GM21381 (cell line): ENCODE results near the gene DNAJC7.
"Not testable (repeated sequence)": the region's sequence is repeated elsewhere in the genome, so short reads cannot be mapped to it uniquely, and the experiment has no call there.

Source experiments
- ATAC-seq: cut with Tn5 transposase; IDR thresholded peaks from one replicate; pipeline ENCODE4 v1.9.1; 2021; ENCODE audit warnings: mild to moderate bottlenecking, moderate library complexity; ENCODE audit not compliant: unreplicated experiment

DNAJC7 gene

DNA sequence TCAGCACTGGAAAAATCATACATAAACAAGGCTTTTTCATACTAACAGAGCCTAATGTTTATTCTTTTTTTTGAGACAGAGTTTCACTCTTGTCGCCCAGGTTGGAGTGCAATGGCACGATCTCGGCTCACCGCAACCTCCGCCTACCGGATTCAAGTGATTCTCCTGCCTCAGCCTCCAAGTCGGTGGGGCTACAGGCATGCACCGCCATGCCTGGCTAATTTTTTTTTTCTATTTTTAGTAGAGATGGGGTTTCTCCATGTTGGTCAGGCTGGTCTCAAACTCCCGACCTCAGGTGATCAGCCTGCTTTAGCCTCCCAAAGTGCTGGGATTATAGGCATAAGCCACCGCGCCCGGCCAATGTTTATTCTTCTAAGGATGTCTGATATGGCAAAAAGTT lies 3.5 kb downstream of the DNAJC7 start:
- not testable (repeated sequence) for ATAC-seq

DNA sequence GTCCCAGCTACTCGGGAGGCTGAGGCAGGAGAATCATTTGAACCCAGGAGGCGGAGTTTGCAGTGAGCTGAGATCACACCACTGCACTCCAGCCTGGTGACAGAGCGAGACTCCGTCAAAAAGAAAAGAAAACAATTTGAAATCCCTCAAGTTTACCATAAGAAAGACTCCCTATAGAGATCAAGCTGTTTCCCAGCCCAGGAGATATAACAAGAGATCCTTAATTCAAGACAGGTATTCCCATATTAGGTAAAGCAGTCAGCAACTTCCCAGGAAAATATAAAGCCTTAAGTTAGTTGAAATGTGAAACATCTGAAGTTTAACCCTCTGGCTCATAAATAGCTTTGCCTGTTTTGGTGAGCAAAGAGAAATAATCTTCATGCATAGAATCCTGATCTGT lies 4.9 kb downstream of the DNAJC7 start:
- not testable (repeated sequence) for ATAC-seq

DNA sequence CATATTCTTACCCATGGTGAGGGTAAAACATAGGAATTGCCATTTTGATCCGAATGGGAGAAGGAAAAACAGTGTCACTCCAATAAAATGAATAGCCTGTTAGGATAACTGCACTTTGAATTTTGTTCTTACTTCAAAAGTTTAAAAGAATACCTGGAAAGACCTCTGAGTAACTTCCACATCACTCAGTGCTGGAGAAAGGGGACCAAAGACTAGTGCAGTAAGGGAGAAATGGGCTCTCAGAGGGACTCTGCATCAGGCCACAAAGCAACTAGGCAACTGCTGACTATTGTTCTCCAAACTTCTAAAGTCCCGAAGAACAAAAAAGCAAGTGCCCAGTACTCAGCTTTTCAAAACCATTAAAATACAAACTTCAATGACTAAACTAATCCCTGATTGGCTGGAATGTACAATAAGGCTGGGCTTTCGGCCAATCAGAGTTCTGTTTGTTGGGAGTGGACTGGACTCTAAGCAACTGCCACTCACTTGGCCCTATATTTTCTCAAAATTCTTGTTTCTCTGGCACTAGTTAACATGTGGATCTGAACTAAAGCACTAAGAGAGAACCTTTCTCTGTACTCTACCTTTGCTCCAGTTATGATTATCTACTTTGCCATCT lies 6.2 kb downstream of the DNAJC7 start:
- ATAC-seq, result no peak

DNA sequence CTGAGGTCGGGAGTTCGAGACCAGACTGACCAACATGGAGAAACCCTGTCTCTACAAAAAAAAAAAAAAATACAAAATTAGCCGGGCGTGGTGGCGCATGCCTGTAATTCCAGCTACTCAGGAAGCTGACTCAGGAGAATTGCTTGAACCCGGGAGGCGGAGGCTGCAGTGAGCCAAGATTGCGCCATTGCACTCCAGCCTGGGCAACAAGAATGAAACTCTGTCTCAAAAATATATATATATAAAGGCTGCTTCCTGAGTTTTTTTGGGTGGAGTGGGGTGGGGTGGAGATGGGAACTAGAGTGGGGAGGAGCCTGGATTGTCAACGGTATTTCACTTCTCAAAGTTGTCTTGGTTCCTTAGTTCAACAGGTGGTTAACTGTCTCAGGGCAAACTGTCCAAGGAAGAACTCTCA lies 7.0 kb downstream of the DNAJC7 start:
- not testable (repeated sequence) for ATAC-seq

DNA sequence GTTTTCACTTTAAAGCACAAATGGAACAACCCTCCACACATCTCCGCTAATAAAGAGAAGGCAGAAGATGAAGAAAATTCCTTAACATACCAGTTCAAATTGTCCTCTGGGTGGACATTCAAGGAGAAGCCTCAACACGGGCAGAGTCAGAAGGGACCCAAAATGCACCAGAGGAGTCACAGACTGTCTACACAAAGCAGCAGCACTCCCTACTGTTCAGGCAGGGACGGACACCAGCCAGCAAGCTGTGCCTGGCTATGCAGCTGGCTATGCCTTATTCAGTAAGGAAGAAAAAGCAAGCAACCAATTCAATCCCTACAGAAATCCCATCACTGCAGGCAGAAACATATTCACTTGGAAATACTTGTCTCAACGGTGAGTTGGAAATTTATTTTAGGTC lies 8.1 kb downstream of the DNAJC7 start:
- ATAC-seq, result no peak

DNA sequence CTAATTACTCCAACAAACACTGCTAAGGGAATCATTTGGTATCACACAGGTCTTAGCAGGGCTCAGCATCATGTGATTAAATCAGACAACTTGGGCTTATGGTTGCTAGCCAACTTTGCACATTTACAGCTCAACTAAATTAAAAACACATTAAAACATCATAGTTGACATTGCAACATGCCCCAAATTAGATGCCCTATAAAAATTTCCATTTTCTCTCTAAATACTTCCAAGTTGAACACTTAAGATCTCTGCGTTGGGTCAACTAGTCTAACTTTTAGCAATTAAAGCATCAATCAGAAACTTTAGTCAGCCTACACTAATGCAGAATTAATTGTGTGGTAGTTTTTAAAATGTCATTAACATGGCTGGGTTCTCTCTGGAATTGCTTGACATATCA lies 12.1 kb downstream of the DNAJC7 start:
- ATAC-seq, result no peak

DNA sequence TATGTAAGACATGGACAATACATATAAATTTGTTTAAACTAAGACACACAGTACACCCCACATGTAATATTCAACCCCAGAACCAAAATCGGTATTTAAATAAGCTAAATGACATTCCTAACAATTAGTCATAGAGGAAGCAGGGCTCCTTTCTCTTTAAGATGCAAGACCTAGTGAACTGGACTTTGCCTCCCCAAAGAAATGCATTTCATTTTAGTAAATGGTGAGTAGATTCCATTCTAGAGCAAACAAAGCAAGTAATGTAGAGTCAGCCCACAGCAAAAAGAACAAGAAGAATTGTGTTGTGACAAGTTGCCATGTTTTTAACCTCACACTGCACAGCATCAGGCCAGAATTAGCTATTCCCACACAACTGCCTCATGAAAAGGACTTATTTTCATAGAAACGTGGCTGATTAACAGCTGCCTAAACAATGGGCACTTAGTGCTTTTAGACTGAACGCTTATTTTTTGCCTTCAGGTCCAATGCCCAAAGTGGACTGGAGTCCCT lies 14.4 kb downstream of the DNAJC7 start:
- ATAC-seq, result no peak

DNA sequence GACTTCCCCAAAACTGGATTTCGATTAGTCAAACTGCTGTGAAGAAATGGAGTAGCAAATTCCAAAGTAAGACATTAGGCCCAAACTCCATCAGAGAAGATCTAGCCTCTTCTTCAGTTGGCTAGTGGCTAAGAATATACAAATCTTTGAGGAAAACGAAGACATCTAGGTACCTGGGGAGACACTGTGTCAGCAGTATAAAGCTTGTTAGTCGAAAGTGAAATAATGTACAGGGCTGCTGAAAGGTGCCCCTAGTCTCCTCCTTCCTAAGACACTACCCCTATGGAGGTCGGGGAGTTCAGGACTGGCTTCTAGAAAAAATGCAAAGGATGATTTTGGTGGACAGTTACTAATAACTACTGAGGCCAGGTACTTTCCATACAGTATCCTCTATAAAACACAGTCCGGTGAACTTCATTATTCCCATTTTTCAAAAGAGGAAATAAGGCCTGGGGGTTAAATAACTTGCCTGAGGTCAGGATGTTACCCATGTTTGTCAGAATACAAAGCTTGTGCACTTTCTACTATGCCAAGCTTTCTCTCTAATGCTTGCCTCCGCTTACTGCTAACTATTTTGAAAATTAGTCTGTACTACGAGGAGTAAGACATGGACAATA lies 15.0 kb downstream of the DNAJC7 start:
- ATAC-seq, result no peak

DNA sequence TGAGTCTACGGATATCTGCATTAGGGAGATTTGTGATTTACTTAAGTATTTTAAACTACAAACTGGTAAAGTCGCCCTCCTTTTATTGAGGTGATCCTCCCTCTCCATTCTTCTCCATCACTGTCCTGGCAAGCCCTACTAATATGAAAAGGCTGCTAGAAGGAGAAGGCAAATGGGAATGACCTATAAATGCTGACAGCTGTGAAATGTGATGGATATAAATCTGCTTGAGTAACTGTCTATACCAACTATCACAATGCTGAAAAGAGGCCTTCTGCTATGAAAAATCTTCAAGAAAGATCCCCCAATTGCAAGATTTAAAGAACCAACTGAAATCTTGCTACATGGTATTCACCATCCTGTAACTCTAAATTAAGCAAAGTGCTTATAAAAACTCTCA lies 15.5 kb downstream of the DNAJC7 start:
- no peak for ATAC-seq

DNA sequence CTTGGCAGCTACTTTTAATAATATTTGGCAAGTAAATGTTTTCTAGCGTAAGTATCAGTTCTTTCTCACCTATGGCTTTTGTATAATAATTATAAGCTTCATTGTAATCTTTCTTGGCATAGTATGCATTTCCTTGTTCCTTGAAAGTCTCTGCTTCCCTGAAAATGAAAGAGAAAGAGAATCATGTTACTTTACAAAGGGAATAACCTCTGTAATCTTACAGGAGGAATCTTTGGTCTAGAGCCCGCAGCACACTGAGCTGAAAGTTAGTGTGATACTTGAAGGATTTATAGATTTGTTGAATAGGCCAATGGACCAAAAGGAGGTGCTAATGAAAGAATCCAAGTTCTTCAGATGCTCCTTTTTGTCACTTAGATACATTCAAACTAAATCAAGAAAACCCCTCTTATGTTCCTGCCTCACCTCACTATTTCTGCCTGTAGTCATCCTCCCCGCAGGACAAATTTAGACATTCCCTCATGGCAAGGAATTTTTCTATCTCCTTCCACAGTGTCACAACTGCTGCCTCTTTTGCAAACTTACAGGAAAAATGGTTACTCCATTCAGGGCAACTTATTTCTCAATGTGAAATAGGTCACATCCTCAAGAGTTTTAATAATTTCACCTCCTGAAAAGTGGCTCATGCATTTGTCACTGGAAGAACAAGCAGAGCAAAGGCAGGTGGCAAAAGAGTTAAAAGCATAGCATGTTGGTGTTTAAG lies 16.7 kb downstream of the DNAJC7 start:
- no peak for ATAC-seq

DNA sequence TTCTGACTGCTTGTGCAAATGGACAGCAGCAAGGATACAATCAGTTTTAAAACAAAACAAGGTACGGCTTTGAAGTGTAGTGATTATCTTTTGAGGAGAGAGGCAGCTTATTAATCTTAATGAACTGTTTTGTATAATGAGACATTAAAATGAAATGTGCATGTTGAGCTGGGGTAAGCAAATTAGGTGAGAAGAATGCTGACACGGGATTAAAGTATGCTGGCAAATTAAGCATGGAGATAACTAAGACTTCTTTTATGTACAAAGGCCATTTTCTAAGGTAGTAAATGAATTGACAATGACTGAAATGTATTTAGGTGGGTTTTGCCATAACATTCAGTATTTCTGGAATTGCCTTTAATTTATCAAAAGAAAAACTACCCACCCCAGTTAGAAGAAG lies 18.7 kb downstream of the DNAJC7 start:
- ATAC-seq, result no peak

DNA sequence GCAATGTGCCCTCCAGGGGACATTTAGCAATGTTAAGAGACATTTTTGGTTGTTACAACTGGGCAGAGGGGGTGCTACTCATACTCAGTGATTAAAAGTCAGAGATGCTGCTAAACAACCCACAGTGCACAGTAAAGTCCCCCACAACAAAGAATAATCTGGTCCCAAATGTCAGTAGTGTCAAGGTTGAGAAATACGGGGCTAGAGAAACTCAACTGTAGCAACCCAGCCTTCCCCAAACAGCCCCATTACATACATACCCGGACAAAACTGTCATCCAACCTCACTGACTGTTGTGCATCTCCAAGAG lies 20.4 kb downstream of the DNAJC7 start:
- no peak for ATAC-seq

DNA sequence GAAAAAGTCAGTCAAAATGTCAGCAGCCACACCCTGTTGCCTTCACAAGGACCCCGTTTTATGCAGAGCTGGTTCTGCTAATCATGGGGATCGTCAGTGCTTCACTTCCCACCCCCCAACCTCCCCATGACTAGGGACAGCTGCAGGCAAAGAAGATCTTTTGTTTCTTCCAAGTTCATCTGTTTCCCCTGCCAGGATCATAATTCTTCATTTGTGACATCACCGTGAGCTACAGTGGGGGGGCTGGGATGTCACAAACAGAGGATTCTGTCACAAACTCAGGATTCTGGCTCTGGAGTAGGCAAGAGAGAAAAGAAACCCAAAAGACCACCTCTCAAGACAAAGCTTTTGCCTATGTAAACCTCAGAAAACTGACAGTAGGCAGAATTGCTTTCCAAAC lies 24.7 kb downstream of the DNAJC7 start:
- no peak for ATAC-seq

DNA sequence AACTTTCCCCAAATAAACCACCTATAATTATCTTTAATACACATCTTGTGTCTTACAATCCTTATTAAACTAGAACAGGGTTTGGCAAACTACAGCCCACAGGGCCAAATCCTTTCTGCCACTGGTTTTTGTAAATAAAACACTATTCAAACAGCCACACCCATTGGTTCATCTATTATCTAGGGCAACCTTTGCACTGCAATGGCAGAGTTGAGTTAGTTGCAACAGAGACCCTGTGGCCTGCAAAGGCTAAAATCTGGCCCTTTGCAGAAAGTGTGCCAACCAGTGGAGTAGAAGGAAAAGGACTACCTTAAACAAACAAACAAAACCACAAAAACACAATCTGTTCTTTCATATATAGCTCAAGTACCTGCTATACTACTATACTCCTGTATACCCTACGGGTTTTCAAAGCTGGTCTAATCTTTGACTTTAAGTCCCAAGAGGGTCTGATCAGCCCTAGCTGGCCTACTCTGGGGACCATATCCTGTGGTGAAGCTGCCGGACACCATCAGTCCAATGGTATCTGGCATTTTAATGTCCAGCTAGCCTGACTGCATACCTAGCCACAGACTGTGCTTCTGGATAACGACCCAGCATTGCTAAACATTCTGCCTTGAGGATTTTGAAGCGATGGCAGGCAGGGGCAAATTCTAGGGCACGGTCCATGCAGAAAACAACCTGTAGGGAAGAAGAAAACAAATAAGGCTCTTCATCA lies 27.4 kb downstream of the DNAJC7 start:
- no peak for ATAC-seq

DNA sequence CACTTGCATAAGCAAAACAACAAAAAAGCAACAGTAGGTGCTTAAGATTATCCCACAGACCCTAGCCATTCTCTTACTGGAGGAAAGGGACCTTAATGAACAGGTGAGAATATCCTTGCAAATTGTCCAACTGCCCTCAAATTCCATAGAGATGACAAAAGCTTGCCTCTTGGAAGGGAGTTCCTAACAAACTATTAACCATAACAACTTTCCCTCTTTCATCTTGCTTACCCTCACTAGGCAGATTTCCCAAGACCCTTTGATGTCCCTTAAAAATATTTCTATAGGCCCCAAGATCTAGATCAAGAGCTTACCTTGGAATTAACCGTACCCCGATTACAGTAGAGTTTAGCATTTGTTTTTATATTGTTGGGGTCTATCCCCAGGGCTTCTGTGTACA lies 28.8 kb downstream of the DNAJC7 start:
- ATAC-seq, result no peak

DNA sequence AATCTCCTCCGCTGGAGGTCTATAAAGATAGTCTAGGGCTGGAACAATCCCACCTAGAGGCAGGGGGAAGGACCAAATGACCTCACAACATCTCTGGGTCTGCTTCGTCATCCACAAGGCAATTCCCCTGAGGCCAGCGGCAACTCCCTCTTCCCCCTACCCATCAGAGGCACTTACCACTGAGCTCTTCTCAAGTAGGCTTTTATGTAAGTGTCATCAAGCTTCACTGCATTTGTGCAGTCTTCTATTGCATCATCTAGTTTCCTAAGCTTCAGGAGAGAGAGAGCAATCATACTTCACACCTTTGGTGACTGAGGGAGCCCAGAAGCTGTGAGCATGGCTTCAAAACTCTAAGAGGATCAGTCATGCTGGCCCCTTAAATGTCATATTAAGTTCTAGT lies 29.6 kb downstream of the DNAJC7 start:
- no peak for ATAC-seq

DNA sequence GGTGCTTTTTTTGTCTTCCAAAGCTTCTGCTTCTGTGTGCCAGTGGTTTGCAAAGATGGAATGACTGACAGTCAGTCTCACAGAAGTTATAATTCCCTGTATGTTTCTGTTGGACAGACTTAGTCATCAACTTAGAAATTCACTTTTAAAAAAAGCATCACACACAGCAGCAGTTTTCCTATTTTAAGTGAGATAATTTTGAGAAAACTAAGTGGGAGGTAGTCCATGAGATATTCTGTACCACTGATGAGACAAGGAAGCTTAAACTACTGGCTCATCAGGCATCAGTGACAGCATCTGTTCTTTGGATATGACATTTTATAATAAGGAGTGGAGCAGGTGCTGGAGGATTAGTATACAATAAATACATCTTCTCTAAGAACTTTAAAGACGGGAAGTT lies 30.6 kb downstream of the DNAJC7 start:
- no peak for ATAC-seq

DNA sequence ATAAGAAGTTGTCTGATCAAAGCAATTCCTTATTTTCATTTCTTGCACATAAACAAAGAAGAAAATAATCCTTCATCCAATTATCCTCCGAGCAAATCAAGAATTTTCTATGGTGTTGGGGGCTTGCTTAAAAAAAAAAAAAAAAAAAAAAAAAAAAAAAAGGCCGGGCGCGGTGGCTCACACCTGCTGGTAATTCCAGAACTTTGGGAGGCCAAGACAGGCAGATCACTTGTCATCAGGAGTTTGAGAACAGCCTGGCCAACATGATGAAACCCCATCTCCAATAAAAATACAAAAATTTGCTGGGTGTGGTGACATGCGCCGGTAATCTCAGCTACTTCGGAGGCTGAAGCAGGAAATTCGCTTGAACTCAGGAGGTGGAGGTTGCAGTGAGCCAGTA lies 31.3 kb downstream of the DNAJC7 start:
- ATAC-seq, result no peak

DNA sequence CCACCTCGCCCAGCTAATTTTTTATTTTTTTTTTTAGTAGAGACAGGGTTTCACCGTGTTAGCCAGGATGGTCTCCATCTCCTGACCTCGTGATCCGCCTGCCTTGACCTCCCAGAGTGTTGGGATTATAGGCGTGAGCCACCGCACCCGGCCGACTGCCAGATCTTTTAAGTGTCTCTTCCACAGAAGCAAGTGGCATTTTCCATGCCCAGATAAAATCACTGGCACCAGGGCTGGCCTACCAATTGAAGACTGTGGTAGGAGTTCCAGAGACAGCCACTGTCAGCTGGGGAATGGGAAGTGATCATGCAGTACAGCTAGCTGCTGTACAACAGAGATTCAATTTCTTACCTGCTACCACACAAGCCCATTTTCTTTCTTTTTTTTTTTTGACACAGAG lies 32.8 kb downstream of the DNAJC7 start:
- no peak for ATAC-seq

DNA sequence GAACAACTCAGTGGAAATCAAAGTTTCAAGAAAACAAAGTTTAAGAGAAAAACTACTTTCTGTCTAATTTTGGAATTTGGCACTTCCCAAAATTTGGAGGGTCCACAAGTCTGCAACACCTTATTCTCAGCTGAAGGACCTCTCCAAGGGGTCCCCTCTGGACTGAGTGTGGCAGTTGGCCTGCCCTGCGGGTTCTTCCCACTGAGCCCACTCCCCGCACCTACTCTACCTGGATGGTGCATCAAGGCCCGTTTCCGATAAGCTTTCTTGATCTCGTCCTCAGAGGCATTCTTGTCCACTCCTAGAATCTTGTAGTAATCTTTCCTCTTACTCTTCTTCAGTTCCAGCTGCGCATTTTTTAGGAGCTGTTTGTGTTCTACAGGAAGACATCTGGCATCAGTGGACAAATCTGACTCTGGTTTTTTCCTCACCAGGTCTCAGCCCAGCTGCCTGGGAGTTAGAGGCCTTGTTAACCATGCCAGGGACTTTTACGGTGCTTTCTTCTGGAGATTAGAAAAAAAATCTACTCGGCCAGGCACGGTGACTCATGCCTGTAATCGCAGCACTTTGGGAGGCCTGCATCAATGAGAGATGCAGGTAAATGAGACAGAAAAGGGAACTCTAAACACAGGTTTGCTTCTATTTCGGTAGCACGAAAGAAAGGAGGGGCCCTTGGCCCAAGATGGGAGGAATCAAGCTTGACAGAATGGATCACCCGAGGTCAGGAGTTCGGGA lies 35.0 kb downstream of the DNAJC7 start:
- no peak for ATAC-seq

DNA sequence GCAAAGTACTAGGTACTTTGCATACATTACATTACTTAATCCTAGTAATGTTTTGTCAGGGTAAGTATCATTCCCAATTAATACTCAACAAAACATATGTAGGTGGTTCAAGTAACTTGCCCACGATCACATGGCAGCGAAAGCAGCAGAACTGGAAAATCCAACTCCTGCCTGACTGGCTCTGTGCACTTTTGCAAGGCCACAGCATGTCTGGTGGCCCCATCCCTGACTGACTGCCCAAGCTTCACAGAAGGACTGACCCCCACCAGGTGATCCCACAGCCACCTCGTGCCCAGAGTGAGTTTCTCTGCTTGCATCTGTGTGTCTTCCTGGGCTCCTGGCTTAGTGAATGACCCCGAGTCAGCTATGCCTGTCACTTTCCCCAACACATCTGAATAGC lies 39.2 kb downstream of the DNAJC7 start:
- no peak for ATAC-seq
